Sigmoid colon (tissue), 7 donors: ENCODE measurements around the gene SMAD5. TPM values are rescaled to one million over a fixed set of nuclear protein-coding genes. Genes with fewer than 3 reads are reported as not detected.

Experiments
- DNase-seq: peaks from one replicate; pipeline ENCODE4 v3.0.0-alpha.2; 2019
- H3K27ac ChIP-seq, 4 donors: fragments of 200-600 bp; sonication (generic); one replicate each; pipeline ENCODE4 v1.5.1; 2016 to 2019; ENCODE audit warnings: mild to moderate bottlenecking in 1 of 4
- H3K27me3 ChIP-seq, 3 donors: fragments of 200-600 bp; sonication (generic); one replicate each; pipeline ENCODE4 v1.5.1; 2019; ENCODE audit warnings: mild to moderate bottlenecking in 1 of 3
- H3K36me3 ChIP-seq, 4 donors: fragments of 200-600 bp; sonication (generic); one replicate each; pipeline ENCODE4 v1.5.1; 2016 to 2019
- H3K4me1 ChIP-seq, 4 donors: fragments of 200-600 bp; sonication (generic); one replicate each; pipeline ENCODE4 v1.5.1; 2017 to 2019
- H3K4me3 ChIP-seq, 4 donors: fragments of 200-600 bp; sonication (generic); one replicate each; pipeline ENCODE4 v1.5.1; 2017 to 2019; ENCODE audit warnings: mild to moderate bottlenecking in 2 of 4, moderate library complexity in 1 of 4
- H3K9me3 ChIP-seq, 4 donors: fragments of 200-600 bp in 3 of 4; sonication (generic) in 3 of 4; one replicate each; pipeline versions ENCODE4 v1.5.1 to v1.6.1; 2013 to 2019
- CTCF ChIP-seq, 4 experiments: fragments of 450-650 bp in 3 of 4; fragments of 200-600 bp in 1 of 4; IDR thresholded peaks; one replicate each; pipeline ENCODE4 v1.5.1; 2016 to 2019; ENCODE audit warnings: antibody characterized with exemption in 4 of 4, mild to moderate bottlenecking in 3 of 4, moderate library complexity in 2 of 4
- EP300 ChIP-seq, 4 donors: sonication (generic); formaldehyde crosslinking; IDR thresholded peaks; one replicate each; pipeline ENCODE4 v1.6.1; 2017; ENCODE audit warnings: antibody characterized with exemption in 4 of 4
- POLR2A ChIP-seq, 2 donors: fragments of 450-650 bp; IDR thresholded peaks; one replicate each; pipeline ENCODE4 v1.6.1; 2016; ENCODE audit warnings: antibody characterized with exemption in 2 of 2, mild to moderate bottlenecking in 2 of 2, moderate library complexity in 2 of 2
- POLR2AphosphoS5 ChIP-seq, 4 donors: sonication (generic); formaldehyde crosslinking; IDR thresholded peaks; one replicate each; pipeline ENCODE4 v1.6.1; 2017; ENCODE audit warnings: antibody characterized with exemption in 4 of 4
- whole genome bisulfite sequencing, 2 donors: extraction: QIAGEN DNeasy Blood & Tissue Kit; methylation state at CpG; one replicate each; pipeline ENCODE4 v1.1.7; 2013; 5-methylcytosine and 5-hydroxymethylcytosine counted together
- intact Hi-C: fragments of 100-400 bp; cut with DNase I; formaldehyde crosslinking; loops from one replicate; pipeline ENCODE4 v1.15.1; 2023
- polyA plus RNA-seq, 3 donors: library from polyadenylated mRNA; stranded (reverse); fragments of 200-250 nt; gene quantifications; one replicate each; pipeline ENCODE4 v1.2.3, GENCODE V29; 2013
- total RNA-seq, 4 donors: library from RNA; depleted of rRNA; stranded (reverse); fragments of >200 nt; gene quantifications; one replicate each; pipeline ENCODE4 v1.1.0, GENCODE V29; 2016
- donor health status: healthy with polysubstance abuse.
- donor health status: Bipolar disorder and iron deficiency.
- donor health status: healthy.

SMAD5 gene
- total and polyA plus RNA-seq, 7 donors, result 4.9 to 85.0 (median 47.6) TPM

DNA sequence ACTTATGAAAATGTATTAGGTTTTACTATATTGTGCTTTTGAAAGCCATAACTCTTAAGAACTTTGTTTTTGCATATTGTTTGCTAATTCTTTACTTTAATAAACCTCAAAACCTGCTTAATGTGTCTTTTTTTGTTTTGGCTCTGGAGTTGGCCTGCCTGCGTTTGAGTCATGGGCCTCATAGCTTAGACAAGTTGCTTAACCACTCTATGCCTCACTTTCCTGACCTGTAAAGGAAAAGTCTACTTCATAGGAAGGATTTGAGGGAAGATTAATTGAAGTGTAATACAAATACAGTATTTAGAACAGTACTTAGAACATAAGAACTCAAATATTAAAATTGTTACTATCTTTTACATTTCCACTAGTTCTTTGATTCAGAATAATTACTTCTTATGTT, 50.0 kb downstream of the SMAD5 start:
- Histone ChIP-seq H3K36me3 (peaks cover 0 to 36% (median 6%) of the 10 kb centered on the region in 4 donors), H3K9me3 (no peaks in the 10 kb centered on the region), H3K4me1 (no peaks in the 10 kb centered on the region), H3K27ac (no peak overlapping the region), H3K27me3 (no peaks in the 10 kb centered on the region), H3K4me3 (no peak overlapping the region)
- TF ChIP-seq POLR2AphosphoS5 (IDR thresholded peaks at IDR 0.05) (no peak), CTCF (IDR thresholded peaks at IDR 0.05) (no peak), EP300 (IDR thresholded peaks at IDR 0.05) (no peak), POLR2A (IDR thresholded peaks at IDR 0.05) (no peak)
- WGBS, 2 donors, result 82 to 88% methylated on average over 1 of the region's 1 CpG
- intact Hi-C loops, result no loop called here
- no peak for DNase-seq

DNA sequence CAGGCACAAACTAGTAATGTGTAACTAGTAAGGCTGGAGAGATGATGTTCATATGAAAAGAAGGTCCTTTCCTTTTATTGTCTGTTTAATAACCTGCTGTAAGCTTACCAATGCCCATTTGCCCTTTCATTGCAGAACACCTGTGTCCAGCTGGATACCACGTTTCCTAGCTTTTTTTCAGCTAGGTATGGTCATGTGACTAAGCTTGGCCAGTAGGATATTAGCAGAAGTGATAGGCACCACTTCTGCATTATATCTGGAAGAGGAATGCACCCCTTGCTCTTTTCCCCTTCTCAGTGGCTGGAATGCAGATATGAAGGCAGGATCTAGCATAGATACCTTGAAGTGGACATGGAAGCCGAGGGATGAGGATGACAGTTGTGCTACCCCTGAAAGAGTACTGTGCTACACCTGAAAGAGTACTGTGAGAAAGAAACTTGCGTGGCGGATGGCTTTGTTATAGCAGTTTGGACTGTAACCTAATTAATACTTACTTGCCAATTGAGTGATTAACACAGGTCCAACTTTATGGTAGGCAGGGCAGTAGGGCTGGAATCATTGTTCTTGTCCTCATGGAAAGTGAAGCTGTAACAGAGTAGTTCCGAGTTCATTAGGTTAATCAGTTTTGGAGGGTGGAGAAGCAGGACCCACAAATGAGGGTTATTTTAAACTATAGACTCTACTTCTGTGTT, 53.5 kb downstream of the SMAD5 start:
- Histone ChIP-seq H3K4me1 (peaks cover 0 to 2% (median 0%) of the 10 kb centered on the region in 4 donors), H3K4me3 (no peak overlapping the region), H3K27ac (no peak overlapping the region), H3K9me3 (no peaks in the 10 kb centered on the region), H3K36me3 (peaks cover 0 to 28% (median 8%) of the 10 kb centered on the region in 4 donors), H3K27me3 (peaks cover 0 to 16% (median 3%) of the 10 kb centered on the region in 3 donors)
- TF ChIP-seq POLR2AphosphoS5 (IDR thresholded peaks at IDR 0.05) (no peak), EP300 (IDR thresholded peaks at IDR 0.05) (no peak), POLR2A (IDR thresholded peaks at IDR 0.05) (no peak), CTCF (IDR thresholded peaks at IDR 0.05) (no peak)
- intact Hi-C loops, result no loop called here
- 32 to 74% methylated on average over 5 of the region's 5 CpGs for WGBS, 2 donors
- no peak for DNase-seq

GRCh38 chr5:136186796-136187195, 54.2 kb downstream of the SMAD5 start:
- Histone ChIP-seq H3K27ac (no peak overlapping the region), H3K9me3 (no peaks in the 10 kb centered on the region), H3K4me3 (no peak overlapping the region), H3K4me1 (peaks cover 0 to 9% (median 5%) of the 10 kb centered on the region in 4 donors), H3K27me3 (peaks cover 0 to 22% (median 10%) of the 10 kb centered on the region in 3 donors), H3K36me3 (peaks cover 0 to 28% (median 8%) of the 10 kb centered on the region in 4 donors)
- no peak for DNase-seq
- TF ChIP-seq CTCF (IDR thresholded peaks at IDR 0.05) (no peak), EP300 (IDR thresholded peaks at IDR 0.05) (no peak), POLR2AphosphoS5 (IDR thresholded peaks at IDR 0.05) (no peak), POLR2A (IDR thresholded peaks at IDR 0.05) (no peak)
- intact Hi-C loops, result no loop called here
- WGBS, 2 donors, result 14 to 74% methylated on average over 2 of the region's 2 CpGs

- DNase-seq, result no peak
- H3K9me3 ChIP-seq, result no peaks in the 10 kb centered on the region
- intact Hi-C loops, result no loop called here
- H3K4me1 ChIP-seq, result peaks cover 0 to 26% (median 22%) of the 10 kb centered on the region in 4 donors
- H3K36me3 ChIP-seq, result peaks cover 0 to 28% (median 8%) of the 10 kb centered on the region in 4 donors
- 93 to 94% methylated on average over 7 of the region's 7 CpGs for WGBS, 2 donors
- H3K4me3 ChIP-seq, result no peak overlapping the region
- peaks cover 6 to 43% (median 27%) of the 10 kb centered on the region in 3 donors for H3K27me3 ChIP-seq
- no peak overlapping the region for H3K27ac ChIP-seq
- TF ChIP-seq EP300 (IDR thresholded peaks at IDR 0.05) (no peak), CTCF (IDR thresholded peaks at IDR 0.05) (no peak), POLR2A (IDR thresholded peaks at IDR 0.05) (no peak), POLR2AphosphoS5 (IDR thresholded peaks at IDR 0.05) (no peak)
These were observed 56.2 kb downstream of the SMAD5 start for GRCh38 chr5:136188859-136189258.
